A673 (cell line): ENCODE measurements around the gene H6PD.

ENCODE experiments used
- CTCF ChIP-seq: fragments of 300-800, 200-600 bp; sonication (generic); conservative IDR thresholded peaks from 2 replicates; pipeline ENCODE4 v1.5.1; 2017; ENCODE audit warnings: low read depth, mild to moderate bottlenecking, antibody characterized with exemption, low read length, moderate library complexity, mixed read lengths
- EZH2 ChIP-seq: fragments of 200-600 bp; sonication (generic); IDR thresholded peaks from 2 replicates; pipeline ENCODE4 v1.6.1; 2017; ENCODE audit warnings: borderline replicate concordance, low read depth, mild to moderate bottlenecking, mixed read lengths, antibody characterized with exemption, low read length; ENCODE audit not compliant: poor library complexity, severe bottlenecking

- no peak for TF ChIP-seq CTCF
- no peak for TF ChIP-seq EZH2
Measured at GRCh38 chr1:9233241-9233941, 1.2 kb upstream of the H6PD start.
